WTC11 (cell line): ENCODE measurements around the gene FOXN3. TPM values are rescaled to one million over a fixed set of nuclear protein-coding genes. Genes with fewer than 3 reads are reported as not detected.

Experiments
- ATAC-seq: fragments of 200-7000 bp; cut with Tn5 transposase; 2 replicates; pipeline ENCODE4 v1.10.0; 2021; ENCODE audit warnings: mild to moderate bottlenecking, moderate library complexity
- CTCF ChIA-PET: fragments of 300-600 bp; sonication (Branson Sonifier 250); formaldehyde crosslinking; loops from one replicate; lab custom pipeline; 2021; ENCODE audit warnings: antibody characterized with exemption; lab: Charles Lee
- POLR2A ChIA-PET: fragments of 350-600 bp; sonication (Branson Sonifier 250); formaldehyde crosslinking; loops from one replicate; lab custom pipeline; 2021; ENCODE audit warnings: antibody characterized with exemption; lab: Charles Lee
- DNase-seq: peaks from one replicate; pipeline ENCODE4 v3.0.0; 2021; ENCODE audit warnings: low spot score
- H3K27ac Mint-ChIP-seq: 2 replicates; pipeline ENCODE4 v1.8.0; 2021; ENCODE audit warnings: mixed read lengths
- H3K27me3 Mint-ChIP-seq: 2 replicates; pipeline ENCODE4 v1.8.0; 2021; ENCODE audit warnings: low read depth, mild to moderate bottlenecking, moderate library complexity, mixed read lengths
- H3K36me3 Mint-ChIP-seq: 2 replicates; pipeline ENCODE4 v1.8.0; 2021; ENCODE audit warnings: mixed read lengths
- H3K4me1 Mint-ChIP-seq: 2 replicates; pipeline ENCODE4 v1.8.0; 2022; ENCODE audit warnings: mixed read lengths
- H3K4me3 Mint-ChIP-seq: 2 replicates; pipeline ENCODE4 v1.8.0; 2021; ENCODE audit warnings: mild to moderate bottlenecking, moderate library complexity, mixed read lengths
- H3K9me3 Mint-ChIP-seq: 2 replicates; pipeline ENCODE4 v1.8.0; 2021; ENCODE audit warnings: mixed read lengths
- ETV6 ChIP-seq: sonication (generic); formaldehyde crosslinking; IDR thresholded peaks from 2 replicates; pipeline ENCODE4 v1.8.1; 2022; ENCODE audit warnings: mild to moderate bottlenecking, missing genetic modification reagents
- FOXP1 ChIP-seq: sonication (generic); formaldehyde crosslinking; IDR thresholded peaks from 2 replicates; pipeline ENCODE4 v1.8.0; 2022; ENCODE audit warnings: missing genetic modification reagents, mild to moderate bottlenecking, moderate library complexity, borderline replicate concordance
- GRHL2 ChIP-seq: fragments of 250-450 bp; sonication (Bioruptor Pico); IDR thresholded peaks from 2 replicates; pipeline ENCODE4 v1.8.0; 2022; ENCODE audit warnings: mild to moderate bottlenecking, moderate library complexity; ENCODE audit not compliant: insufficient replicate concordance, severe bottlenecking
- GTF2I ChIP-seq: fragments of 250-450 bp; sonication (Bioruptor Pico); conservative IDR thresholded peaks from 2 replicates; pipeline ENCODE4 v1.4.0; 2021; ENCODE audit warnings: mild to moderate bottlenecking
- HMGA2 ChIP-seq: fragments of 250-450 bp; sonication (Bioruptor Pico); IDR thresholded peaks from 2 replicates; pipeline ENCODE4 v1.4.0; 2021; ENCODE audit warnings: mild to moderate bottlenecking, moderate library complexity
- MXD4 ChIP-seq: fragments of 250-450 bp; sonication (Bioruptor Pico); IDR thresholded peaks from 2 replicates; pipeline ENCODE4 v1.8.0; 2021; ENCODE audit warnings: mild to moderate bottlenecking, moderate library complexity, borderline replicate concordance
- MYBL2 ChIP-seq: sonication (generic); formaldehyde crosslinking; IDR thresholded peaks from 2 replicates; pipeline ENCODE4 v1.8.1; 2023; ENCODE audit warnings: mild to moderate bottlenecking, moderate library complexity, missing genetic modification reagents
- NFE2L1 ChIP-seq: sonication (generic); formaldehyde crosslinking; IDR thresholded peaks from 2 replicates; pipeline ENCODE4 v1.8.1; 2023; ENCODE audit warnings: missing genetic modification reagents
- SOX15 ChIP-seq: fragments of 250-450 bp; sonication (Bioruptor Pico); IDR thresholded peaks from 2 replicates; pipeline ENCODE4 v1.9.0; 2021; ENCODE audit warnings: mild to moderate bottlenecking
- TEAD4 ChIP-seq: sonication (generic); formaldehyde crosslinking; IDR thresholded peaks from 2 replicates; pipeline ENCODE4 v1.8.0; 2022; ENCODE audit warnings: mild to moderate bottlenecking, missing genetic modification reagents
- ZNF317 ChIP-seq: sonication (generic); formaldehyde crosslinking; IDR thresholded peaks from 2 replicates; pipeline ENCODE4 v1.8.1; 2023; ENCODE audit warnings: low read depth, mild to moderate bottlenecking, moderate library complexity, missing genetic modification reagents, borderline replicate concordance
- ZNF416 ChIP-seq: fragments of 250-450 bp; sonication (Bioruptor Pico); IDR thresholded peaks from 2 replicates; pipeline ENCODE4 v1.9.0; 2021; ENCODE audit warnings: mild to moderate bottlenecking, inconsistent platforms
- total RNA-seq: library from RNA; stranded (reverse); gene quantifications from 3 replicates; pipeline ENCODE4 v1.2.3, GENCODE V29; 2021
- TF ChIP-seq, protein P1 (sequence below): sonication (generic); formaldehyde crosslinking; IDR thresholded peaks from 2 replicates; pipeline ENCODE4 v1.8.1; 2023; ENCODE audit warnings: mild to moderate bottlenecking, missing genetic modification reagents, borderline replicate concordance
- TF ChIP-seq, protein P2 (sequence below): sonication (generic); formaldehyde crosslinking; IDR thresholded peaks from 2 replicates; pipeline ENCODE4 v1.8.0; 2022; ENCODE audit warnings: mild to moderate bottlenecking, missing genetic modification reagents
- TF ChIP-seq, protein P3 (sequence below): fragments of 250-450 bp; sonication (Bioruptor Pico); IDR thresholded peaks from 2 replicates; pipeline ENCODE4 v2.1.2; 2022; ENCODE audit warnings: mild to moderate bottlenecking, moderate library complexity
- TF ChIP-seq, protein P4 (sequence below): fragments of 250-450 bp; sonication (Bioruptor Pico); IDR thresholded peaks from 2 replicates; pipeline ENCODE4 v1.9.0; 2021; ENCODE audit warnings: moderate library complexity, mild to moderate bottlenecking, inconsistent platforms, borderline replicate concordance
- TF ChIP-seq, protein P5 (sequence below): fragments of 250-450 bp; sonication (Bioruptor Pico); IDR thresholded peaks from 2 replicates; pipeline ENCODE4 v1.9.0; 2021; ENCODE audit warnings: mild to moderate bottlenecking
- TF ChIP-seq, protein P6 (sequence below): sonication (generic); formaldehyde crosslinking; conservative IDR thresholded peaks from 2 replicates; pipeline ENCODE4 v1.8.1; 2022; ENCODE audit warnings: mild to moderate bottlenecking, missing genetic modification reagents

Gene FOXN3
- total RNA-seq, 1 experiment from 2014 or later: 170 TPM

DNA sequence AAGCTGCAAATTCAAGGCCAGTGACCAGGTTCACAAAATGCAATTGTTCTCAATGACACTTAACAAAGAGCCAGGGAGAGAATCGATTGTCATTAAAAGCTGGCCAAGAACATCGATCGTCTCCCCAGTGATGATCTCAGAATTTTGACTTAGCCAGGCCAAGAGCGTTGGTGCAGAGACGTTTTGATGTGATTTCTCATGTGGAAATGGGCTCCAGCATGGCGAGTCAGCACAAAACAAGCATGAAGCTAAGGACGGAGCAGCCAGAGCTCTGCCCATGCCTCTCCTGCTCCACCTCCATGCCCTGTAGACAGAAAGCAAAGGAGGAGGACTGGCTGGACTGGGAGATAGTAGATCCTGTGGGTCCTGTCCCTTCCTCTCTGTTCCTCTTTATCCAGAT, 270.8 kb downstream of the FOXN3 start (continued):
- TF ChIP-seq, protein P1, sequence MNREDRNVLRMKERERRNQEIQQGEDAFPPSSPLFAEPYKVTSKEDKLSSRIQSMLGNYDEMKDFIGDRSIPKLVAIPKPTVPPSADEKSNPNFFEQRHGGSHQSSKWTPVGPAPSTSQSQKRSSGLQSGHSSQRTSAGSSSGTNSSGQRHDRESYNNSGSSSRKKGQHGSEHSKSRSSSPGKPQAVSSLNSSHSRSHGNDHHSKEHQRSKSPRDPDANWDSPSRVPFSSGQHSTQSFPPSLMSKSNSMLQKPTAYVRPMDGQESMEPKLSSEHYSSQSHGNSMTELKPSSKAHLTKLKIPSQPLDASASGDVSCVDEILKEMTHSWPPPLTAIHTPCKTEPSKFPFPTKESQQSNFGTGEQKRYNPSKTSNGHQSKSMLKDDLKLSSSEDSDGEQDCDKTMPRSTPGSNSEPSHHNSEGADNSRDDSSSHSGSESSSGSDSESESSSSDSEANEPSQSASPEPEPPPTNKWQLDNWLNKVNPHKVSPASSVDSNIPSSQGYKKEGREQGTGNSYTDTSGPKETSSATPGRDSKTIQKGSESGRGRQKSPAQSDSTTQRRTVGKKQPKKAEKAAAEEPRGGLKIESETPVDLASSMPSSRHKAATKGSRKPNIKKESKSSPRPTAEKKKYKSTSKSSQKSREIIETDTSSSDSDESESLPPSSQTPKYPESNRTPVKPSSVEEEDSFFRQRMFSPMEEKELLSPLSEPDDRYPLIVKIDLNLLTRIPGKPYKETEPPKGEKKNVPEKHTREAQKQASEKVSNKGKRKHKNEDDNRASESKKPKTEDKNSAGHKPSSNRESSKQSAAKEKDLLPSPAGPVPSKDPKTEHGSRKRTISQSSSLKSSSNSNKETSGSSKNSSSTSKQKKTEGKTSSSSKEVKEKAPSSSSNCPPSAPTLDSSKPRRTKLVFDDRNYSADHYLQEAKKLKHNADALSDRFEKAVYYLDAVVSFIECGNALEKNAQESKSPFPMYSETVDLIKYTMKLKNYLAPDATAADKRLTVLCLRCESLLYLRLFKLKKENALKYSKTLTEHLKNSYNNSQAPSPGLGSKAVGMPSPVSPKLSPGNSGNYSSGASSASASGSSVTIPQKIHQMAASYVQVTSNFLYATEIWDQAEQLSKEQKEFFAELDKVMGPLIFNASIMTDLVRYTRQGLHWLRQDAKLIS: no peak
- TF ChIP-seq MYBL2 (CRISPR knock-in tag) (no peak), MXD4 (CRISPR knock-in tag) (no peak), FOXP1 (CRISPR knock-in tag) (no peak), GRHL2 (CRISPR knock-in tag) (no peak), TEAD4 (CRISPR knock-in tag) (no peak)

DNA sequence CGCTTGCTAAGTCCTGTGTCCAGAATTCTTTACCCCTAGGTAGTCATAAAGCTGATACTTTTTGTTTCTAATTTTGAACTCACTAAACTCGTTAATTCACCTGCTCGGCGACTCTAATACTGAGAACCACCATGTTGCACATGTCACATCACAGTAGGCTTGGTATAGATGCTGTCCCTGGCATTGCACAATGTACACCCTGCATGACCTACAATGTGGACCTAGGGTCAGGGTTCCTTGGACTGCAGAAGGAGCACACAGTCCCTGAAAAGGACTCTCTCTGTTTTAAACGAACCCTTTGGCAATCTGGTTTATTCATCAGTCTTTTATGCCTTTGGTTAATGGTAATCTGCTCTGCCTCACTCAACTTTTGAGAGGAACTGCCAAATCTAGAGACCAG, 272.4 kb downstream of the FOXN3 start:
- Mint-ChIP-seq H3K9me3 (peaks cover 20% of the 10 kb centered on the region), H3K4me1 (peaks cover 24% of the 10 kb centered on the region), H3K27me3 (peaks cover 26% of the 10 kb centered on the region), H3K27ac (peak overlapping the region; percentile 48; the same call in 1 of the 2 replicates), H3K36me3 (peaks cover 5% of the 10 kb centered on the region; the same call in 1 of the 2 replicates), H3K4me3 (no peak overlapping the region)
- DNase-seq (no peak), ATAC-seq (no peak)
- TF ChIP-seq ETV6 (CRISPR knock-in tag) (no peak), ZNF317 (CRISPR knock-in tag) (no peak), GTF2I (no peak), MYBL2 (CRISPR knock-in tag) (no peak), HMGA2 (no peak), NFE2L1 (CRISPR knock-in tag) (no peak), ZNF416 (no peak), SOX15 (no peak)
- TF ChIP-seq, protein P2, sequence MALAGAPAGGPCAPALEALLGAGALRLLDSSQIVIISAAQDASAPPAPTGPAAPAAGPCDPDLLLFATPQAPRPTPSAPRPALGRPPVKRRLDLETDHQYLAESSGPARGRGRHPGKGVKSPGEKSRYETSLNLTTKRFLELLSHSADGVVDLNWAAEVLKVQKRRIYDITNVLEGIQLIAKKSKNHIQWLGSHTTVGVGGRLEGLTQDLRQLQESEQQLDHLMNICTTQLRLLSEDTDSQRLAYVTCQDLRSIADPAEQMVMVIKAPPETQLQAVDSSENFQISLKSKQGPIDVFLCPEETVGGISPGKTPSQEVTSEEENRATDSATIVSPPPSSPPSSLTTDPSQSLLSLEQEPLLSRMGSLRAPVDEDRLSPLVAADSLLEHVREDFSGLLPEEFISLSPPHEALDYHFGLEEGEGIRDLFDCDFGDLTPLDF (CRISPR knock-in tag): no peak
- TF ChIP-seq, protein P3, sequence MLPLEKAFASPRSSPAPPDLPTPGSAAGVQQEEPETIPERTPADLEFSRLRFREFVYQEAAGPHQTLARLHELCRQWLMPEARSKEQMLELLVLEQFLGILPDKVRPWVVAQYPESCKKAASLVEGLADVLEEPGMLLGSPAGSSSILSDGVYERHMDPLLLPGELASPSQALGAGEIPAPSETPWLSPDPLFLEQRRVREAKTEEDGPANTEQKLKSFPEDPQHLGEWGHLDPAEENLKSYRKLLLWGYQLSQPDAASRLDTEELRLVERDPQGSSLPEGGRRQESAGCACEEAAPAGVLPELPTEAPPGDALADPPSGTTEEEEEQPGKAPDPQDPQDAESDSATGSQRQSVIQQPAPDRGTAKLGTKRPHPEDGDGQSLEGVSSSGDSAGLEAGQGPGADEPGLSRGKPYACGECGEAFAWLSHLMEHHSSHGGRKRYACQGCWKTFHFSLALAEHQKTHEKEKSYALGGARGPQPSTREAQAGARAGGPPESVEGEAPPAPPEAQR (CRISPR knock-in tag): no peak
- TF ChIP-seq, protein P4, sequence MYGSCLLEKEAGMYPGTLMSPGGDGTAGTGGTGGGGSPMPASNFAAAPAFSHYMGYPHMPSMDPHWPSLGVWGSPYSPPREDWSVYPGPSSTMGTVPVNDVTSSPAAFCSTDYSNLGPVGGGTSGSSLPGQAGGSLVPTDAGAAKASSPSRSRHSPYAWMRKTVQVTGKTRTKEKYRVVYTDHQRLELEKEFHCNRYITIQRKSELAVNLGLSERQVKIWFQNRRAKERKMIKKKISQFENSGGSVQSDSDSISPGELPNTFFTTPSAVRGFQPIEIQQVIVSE (CRISPR knock-in tag): no peak
- TF ChIP-seq, protein P5, sequence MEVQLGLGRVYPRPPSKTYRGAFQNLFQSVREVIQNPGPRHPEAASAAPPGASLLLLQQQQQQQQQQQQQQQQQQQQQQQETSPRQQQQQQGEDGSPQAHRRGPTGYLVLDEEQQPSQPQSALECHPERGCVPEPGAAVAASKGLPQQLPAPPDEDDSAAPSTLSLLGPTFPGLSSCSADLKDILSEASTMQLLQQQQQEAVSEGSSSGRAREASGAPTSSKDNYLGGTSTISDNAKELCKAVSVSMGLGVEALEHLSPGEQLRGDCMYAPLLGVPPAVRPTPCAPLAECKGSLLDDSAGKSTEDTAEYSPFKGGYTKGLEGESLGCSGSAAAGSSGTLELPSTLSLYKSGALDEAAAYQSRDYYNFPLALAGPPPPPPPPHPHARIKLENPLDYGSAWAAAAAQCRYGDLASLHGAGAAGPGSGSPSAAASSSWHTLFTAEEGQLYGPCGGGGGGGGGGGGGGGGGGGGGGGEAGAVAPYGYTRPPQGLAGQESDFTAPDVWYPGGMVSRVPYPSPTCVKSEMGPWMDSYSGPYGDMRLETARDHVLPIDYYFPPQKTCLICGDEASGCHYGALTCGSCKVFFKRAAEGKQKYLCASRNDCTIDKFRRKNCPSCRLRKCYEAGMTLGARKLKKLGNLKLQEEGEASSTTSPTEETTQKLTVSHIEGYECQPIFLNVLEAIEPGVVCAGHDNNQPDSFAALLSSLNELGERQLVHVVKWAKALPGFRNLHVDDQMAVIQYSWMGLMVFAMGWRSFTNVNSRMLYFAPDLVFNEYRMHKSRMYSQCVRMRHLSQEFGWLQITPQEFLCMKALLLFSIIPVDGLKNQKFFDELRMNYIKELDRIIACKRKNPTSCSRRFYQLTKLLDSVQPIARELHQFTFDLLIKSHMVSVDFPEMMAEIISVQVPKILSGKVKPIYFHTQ: no peak
- TF ChIP-seq, protein P6, sequence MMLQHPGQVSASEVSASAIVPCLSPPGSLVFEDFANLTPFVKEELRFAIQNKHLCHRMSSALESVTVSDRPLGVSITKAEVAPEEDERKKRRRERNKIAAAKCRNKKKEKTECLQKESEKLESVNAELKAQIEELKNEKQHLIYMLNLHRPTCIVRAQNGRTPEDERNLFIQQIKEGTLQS (CRISPR knock-in tag): no peak
- POLR2A ChIA-PET: no interaction called here
- CTCF ChIA-PET: no interaction called here
